HuH-7.5 (cell line): Measurements from ENCODE around the gene NMS.
"Not testable (repeated sequence)": the region's sequence is repeated elsewhere in the genome, so short reads cannot be mapped to it uniquely, and the experiment has no call there.

Experiments
- DNase-seq: peaks from one replicate; pipeline ENCODE4 v3.0.0; 2011; ENCODE audit warnings: low spot score

The NMS gene

GRCh38 chr2:100470182-100470581 lies at the start of gene NMS:
NMS (plus strand) TSS chr2:100470482; CDS start chr2:100470489, 7 bp downstream.
- DNase-seq = no peak

- peak; percentile 84 for DNase-seq
Observed at GRCh38 chr2:100422320-100423055, 47.8 kb upstream of the NMS start.

- DNase-seq = no peak
Observed at GRCh38 chr2:100423631-100424030, 46.7 kb upstream of the NMS start.

DNA sequence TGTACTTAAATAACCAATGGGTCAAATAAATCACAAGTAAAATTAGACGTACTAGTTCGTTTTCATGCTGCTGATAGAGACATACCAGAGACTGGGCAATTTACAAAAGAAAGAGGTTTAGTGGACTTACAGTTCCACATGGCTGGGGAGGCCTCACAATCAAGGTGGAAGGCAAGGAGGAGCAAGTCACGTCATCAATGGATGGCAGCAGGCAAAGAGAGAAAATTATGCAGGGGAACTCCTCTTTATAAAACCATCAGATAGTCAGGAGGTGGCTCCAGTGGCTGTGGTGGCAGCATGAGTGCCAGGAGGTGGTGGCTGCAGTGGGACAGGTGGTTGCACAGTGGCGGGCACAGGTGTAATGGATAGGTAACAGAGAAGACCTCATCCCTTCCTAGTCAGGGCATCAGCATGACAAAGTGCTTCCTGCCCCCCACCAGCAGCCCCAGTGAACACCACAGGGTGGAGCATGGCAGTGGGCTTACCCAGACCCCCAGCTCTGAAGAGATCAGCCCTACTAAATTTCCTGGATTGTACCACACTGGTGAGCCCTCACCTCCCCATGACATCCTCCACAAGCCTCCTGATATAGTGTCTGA lies 45.9 kb upstream of the NMS start:
- no peak for DNase-seq

- no peak for DNase-seq
Observed at GRCh38 chr2:100425107-100425506, 45.2 kb upstream of the NMS start.

DNA sequence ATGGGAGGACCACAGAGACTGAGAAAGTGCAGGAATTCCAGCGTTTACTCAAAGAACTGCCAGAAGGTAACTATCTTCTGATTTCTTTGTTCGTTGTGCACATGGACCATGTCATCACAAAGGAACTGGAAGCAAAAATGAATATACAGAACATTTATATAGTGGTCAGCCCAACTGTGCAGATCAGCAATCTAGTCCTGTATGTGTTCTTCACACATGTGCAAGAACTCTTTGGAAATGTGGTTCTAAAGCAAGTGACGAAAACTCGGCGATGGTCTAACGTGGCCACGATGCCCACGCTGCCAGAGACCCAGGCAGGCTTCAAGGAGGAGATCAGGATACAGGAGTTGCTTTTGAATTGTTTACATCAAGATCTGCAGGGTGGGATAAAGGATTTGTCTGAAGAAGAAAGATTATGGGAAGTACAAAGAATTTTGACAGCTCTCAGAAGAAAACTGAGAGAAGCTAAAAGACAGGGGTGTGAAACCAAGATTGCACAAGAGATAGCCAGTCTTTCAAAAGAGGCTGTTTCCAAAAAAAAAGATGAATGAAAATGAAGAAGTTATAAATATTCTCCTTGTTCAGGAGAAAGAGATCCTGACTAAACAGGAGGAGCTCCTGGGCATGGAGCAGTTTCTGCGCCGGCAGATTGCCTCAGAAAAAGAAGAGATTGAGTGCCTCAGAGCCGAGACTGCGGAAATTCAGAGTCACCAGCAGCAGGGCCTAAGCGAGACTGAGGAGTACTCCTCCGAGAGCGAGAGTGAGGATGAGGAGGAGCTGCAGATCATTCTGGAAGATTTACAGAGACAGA lies 44.5 kb upstream of the NMS start:
- DNase-seq = no peak

GRCh38 chr2:100426384-100426720 lies 43.9 kb upstream of the NMS start:
- no peak for DNase-seq

DNA sequence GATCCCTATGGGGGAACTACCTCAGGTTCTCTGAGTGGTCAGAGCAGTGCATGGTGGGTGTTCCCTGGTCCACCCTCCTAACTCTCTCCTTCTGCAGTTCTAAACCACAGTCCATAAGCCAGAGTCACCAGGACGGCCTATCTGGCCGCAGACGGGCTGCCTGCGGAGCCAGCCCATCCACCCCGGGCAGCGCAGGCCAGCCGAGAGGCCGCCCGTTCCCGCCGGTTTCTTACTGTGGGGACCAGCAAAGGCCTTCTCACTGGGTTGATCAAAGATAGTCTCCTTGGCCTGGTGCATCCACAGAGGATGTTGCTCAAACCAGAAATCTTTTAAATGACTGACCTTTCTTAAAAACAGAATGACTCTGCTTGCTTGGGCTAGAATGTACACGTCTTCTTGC lies 43.2 kb upstream of the NMS start:
- DNase-seq = no peak

- DNase-seq = no peak
Observed at GRCh38 chr2:100427627-100428258, 42.5 kb upstream of the NMS start.

DNA sequence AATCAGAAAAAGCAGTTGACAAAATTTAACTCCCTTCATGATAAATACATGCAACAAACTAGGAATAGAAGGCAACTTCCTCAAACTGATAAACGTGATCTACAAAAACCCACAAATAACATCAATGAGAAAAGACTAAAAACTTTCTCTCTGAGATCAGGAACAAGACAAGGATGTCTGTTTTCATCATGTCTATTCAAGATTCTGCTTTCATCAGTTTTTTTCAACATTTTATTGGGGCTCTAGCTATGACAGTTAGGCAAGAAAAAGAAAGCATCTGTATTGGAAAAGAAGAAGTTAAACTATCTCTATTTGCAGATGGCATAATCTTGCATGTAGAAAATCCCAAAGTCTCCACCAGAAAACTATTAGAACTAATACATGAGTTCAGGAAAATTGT lies 40.6 kb upstream of the NMS start:
- DNase-seq = no peak

DNA sequence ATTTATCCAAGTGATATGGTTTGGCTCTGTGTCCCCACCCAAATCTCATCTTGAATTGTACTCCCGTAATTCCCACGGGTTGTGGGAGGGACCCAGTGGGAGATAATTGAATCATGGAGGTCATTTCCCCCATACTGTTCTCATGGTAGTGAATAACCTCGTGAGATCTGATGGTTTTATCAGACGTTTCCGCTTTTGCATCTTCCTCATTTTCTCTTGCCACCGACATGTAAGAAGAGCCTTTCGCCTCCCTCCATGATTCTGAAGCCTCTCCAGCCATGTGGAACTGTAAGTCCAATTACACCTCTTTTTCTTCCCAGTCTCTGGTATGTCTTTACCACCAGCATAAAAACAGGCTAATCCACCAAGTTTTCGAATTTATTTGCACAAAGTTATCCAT lies 32.5 kb upstream of the NMS start:
- no peak for DNase-seq

GRCh38 chr2:100446696-100447095 lies 23.6 kb upstream of the NMS start:
- DNase-seq = no peak

DNA sequence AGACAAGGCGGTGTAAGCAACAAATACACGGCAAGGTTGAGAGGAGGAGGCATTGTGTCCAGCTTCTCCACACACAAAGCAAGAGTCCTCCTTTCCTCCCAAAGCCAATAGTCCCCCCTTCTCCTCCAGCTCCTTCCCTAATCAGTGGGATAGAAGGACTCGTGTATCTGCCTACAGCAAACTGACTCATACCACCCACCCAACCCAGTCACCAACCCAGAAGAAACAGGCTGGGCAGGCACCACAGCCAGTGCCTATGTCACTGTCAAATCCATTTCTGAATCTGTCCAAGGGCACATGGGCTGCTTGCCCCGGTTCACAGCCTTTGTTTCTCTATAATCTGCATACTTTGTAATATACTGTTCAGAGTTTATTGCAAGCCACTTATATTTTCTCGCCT lies 19.2 kb upstream of the NMS start:
- DNase-seq = no peak

GRCh38 chr2:100451734-100452133 lies 18.5 kb upstream of the NMS start:
- no peak for DNase-seq

DNA sequence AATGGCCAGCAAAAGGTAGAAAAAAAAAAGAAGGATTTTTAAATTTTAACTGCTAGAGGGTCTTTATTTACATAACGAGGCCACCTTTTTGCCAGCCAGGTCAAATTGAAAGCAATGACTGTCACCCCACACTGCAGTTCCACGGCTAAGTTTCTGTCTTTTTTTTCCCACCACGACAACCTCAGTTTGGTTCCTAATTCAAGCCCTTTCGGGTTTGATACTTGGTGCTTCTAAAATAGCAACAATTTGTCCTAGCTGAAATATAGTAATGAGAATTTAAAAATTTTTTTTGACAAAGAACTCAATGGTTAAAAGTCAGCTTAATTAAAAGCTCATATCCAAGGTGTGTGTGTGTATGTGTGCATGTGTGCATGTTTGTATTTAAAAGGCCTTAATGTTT lies 16.4 kb upstream of the NMS start:
- DNase-seq = no peak

DNA sequence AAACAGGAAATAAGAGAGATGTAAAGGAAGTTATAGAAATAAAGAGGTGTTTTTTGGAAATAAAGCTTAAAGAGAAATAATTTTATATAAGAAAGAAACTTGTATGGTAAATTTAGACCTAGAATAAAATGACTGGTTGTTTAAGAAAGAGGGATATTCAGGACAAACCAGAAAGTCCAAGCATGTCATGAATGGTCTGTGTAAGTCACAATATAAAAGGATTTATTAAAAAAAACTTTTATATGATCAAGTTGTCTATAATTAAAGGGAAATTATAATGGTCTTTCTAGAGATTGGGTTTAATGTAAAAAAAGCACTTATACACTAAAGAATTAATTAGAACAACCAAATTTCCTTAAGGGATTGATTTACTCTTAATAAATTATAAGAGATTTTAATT lies 13.9 kb upstream of the NMS start:
- not testable (repeated sequence) for DNase-seq

DNA sequence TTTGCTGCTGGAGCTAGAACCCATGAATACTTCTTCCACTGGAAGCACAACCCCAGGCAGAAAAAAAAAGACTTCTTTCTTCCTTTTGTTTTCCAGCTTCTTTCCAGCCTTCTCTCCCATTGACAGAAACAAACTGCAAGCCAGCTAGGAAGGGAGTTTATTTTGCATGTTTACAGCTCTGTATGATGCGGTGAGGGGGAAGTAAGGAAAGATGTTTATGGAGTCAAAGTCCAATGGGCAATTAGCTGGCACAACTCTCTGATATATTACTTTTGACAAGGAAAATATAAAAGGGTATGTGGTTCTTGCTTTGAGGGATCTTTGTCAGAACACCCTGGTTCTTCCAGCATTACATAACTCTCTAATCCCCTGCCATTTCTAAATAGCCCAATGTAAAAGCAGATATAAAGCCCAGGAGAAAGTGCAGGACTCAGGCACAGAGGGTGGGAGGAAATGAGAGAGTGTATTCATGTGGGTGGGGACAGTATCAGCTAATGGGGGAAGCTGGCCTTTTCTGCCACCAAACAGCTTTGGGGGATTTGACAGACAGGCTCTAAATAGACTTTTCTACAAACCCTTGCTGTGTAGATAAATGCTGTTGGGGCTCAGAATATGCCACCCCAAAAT lies 9.3 kb upstream of the NMS start:
- no peak for DNase-seq

- DNase-seq = peak; percentile 35
Observed at GRCh38 chr2:100470898-100471514, 724 bp downstream of the NMS start.

DNA sequence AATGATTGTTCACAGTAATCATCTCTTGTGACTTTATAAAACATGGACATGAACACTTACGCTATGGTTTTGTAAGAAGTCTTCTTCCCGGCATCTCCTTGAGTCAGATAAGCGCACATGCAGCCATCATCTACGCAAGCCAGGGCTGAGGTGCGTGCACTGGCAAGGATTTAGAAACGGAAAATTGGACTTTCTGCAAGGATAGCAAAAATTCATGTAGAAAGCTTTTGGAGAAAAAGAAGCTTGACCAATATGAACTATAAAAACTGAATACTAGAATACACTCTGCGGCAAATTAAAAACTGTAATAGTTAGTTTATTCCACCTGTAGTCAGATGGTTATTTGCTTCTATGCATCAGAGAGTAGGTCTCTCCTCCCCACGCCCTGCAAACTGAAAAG lies 6.3 kb downstream of the NMS start:
- DNase-seq = no peak

DNA sequence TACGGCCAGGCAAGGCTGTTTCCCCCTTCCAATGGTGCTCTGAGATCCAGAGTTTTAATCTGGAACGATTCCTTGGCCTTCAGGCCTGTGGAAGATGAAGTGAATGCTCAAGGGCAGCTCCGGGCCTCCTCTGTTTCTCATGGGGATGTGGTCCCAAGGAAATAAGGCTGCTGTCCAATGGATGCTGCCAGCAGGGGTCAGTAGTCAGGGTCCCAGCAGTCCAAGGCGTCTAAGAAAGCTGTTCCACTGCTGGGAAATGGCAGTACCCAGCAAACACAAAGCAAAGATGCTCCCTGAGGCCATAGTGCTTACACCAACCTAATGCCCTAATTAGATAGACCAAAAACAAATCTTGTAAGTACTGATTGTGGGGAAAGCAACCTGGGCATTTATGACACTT lies 12.5 kb downstream of the NMS start:
- DNase-seq = no peak

- DNase-seq = no peak
Observed at GRCh38 chr2:100483895-100484294, 13.6 kb downstream of the NMS start.

- DNase-seq = no peak
Observed at GRCh38 chr2:100484390-100484789, 14.1 kb downstream of the NMS start.
